SKM-1 (cell line): ENCODE data around the gene PIM1.
"Not testable (repeated sequence)": the region's sequence is repeated elsewhere in the genome, so short reads cannot be mapped to it uniquely, and the experiment has no call there.

ENCODE experiments used
- DNase-seq: peaks from one replicate; lab custom pipeline; 2025; ENCODE audit not compliant: unreplicated experiment; lab: John Stamatoyannopoulos, UW

Gene PIM1

DNA sequence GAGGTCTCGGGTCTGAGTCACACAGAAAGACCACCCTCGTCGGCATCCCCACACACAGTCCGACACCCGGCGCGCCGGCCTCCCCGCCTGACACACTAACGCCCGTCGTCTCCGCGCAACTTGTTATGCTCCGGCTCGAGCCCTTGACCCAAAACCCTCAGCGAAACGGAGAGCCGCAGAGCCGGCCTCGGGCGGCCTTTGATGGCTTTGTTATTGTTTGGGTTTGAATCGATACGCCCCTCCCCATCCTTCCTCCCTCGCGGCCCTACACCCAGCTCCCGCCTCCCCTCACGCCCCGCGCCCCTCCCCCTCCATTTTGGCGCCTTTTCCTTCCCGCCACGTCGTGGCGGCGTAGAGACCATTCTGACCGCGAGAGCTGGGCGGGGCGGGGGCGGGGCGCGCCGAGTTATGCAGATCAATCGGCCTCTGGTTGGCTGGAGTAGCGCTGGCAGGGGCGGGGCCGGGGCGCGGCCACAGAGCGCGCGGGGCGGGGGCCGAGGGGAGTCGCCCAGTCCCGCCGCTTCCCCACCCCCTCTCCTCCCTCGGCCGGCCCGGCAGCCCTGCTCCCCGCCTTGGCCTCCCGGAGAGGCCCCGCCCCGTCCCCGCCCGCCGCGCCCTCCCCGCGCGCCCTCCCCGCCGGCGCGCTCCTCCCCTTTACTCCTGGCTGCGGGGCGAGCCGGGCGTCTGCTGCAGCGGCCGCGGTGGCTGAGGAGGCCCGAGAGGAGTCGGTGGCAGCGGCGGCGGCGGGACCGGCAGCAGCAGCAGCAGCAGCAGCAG is at the start of gene PIM1:
Gene PIM1, plus strand, starts transcription at position 657 of the 777 bp plus-strand sequence. CDS start 424 bp downstream, outside the sequence.
- DNase-seq = peak; percentile 87

DNA sequence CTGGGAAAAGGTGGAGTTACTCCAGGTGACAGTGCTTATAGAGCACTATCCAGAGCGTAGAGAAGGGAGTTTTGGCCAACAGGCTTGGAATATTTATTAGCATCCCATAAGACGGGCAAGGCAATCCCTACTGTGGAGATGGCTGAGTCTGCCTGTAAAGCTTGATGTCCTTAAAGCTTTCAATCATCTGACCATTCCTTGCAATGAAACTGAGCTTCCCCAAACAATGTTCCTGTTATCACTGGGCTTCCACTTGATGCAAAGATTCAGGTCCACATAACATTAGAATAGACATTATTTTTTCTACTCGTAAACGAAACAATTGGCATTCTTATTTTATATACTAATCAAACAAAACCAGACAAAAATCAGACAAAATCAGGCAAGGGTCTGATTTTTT is 48.4 kb upstream of the PIM1 start:
- no peak for DNase-seq

DNA sequence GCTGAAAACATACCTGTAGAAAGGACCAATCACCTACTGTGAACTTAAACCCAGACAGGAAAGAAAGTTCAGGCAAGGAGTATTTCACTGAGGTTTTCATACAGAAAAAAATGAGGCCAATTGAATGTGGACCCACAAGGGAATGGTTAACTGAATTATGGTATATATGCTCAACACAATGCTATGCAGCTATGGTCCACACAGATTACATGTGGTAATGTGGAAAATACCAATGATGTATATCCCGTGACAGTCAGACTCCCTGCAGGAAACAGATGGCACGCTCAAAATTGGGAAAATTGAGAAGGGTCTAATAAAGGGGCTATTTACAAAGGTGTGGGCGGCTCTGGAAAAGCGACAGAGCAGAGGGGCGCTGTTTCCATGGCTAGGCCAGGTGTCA is 47.1 kb upstream of the PIM1 start:
- no peak for DNase-seq

DNA sequence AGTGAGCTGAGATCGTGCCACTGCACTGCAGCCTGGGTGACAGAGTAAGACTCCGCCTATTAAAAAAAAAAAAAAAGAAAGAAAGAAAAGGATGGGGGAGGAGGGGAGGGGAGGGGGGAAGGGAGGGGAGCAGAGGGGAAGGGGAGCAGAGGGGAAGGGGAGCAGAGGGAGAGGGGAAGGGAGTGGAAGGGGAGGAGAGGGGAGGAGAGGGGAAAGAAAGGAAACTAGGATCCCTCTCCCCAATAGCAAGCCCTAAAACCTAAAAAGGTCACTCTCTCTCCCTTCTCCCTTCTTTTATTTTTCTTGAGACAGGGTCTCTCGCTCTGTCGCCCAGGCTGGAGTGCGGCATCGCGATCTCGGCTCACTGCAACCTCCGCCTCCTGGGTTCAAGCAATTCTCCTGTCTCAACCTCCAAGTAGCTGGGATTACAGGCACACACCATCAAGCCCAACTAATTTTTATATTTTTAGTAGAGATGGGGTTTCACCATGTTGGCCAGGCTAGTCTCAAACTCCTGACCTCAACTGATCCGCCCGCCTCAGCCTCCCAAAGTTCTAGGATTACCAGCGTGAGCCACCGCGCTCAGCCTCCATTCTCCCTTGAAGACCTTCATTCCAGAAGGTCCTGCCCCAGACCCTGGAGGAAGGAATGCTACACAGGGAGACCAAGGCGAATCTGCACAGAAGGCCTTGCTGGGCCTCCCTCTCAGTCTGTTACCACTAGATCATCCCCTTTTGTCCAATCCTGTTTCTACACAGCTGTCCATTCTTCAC is 45.8 kb upstream of the PIM1 start:
- no peak for DNase-seq

DNA sequence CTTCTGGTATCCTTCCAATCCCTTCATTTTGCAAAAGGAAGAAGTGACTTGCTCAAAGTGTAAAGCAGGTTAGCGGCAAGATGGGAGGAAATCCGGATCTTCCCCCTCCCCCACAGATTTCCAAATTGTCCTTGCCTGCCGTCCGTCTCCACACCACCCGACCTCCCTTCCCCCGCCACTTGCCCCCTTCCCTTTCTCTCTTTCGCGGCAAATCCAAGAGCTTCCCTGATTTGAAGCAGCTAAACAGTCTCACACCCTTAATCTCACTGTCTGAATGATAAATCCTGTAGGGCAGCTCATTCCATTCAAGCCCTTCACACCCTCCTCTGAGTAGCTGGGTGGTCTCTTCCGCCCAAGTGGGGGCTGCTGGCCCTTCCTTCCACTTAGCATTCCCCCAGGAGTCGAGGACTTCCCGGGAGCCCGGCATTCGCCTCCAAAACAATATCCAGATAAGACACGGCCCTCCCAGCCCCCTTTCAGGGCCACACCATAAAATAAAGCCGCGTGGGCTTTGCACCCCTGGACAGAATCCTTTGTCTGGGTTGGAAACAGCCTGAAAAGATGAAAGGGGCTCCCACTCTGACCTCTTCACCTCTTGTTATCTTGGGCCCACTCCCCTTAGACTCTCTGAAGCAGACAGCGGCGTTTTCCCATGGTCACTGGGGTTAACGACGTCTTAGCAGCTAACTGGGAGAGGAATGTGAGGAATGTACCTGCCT is 44.0 kb upstream of the PIM1 start:
- DNase-seq = no peak

DNA sequence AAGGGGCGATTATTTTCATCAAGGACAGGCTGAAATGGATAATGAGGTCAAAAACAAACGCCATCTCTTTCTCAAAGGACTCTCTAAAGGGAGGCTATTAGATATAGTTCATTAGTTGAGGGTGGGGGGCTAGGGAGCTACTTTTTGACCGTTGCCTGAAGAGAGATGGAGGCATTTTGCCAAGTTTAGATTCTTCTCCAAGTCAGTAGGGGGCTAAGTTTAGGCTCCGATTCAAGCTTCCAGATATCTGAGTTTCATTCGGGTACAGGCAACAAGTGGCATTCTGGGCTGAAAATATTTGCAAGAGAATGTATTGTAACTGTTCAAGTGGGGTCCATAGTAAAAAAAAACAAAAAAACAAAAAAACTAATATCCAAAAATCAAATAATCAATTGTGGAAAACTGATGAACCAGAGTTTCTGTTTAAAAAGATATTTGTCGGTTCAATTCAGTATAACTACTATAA is 43.4 kb upstream of the PIM1 start:
- no peak for DNase-seq

DNA sequence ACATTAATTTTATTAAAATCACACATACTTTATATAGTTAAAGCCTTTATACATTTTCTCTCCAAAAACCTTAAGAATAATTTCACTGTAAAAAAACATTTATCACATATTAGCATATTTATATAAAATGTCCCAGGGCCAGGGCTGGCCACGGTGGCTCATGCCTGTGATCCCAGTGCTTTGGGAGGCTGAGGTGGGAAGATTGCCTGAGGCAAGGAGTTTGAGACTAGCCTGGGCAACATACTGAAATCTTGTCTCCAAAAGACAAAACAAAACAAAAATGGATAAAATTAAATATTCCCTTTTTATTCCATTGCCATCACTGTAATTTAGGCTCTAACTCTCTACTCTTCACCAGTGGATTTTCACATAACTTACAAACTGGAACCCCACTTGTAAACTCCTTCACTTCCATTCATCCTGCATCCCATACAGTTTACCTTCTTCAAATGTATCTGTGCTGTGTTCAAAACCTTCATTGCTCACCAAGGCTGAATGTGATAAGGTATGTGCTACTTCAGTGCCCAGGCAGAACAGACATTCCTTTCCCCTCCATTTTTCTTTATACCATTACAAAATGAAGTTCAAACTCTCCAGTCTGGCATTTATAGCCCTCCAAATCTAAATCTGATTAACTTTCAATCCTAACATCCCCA is 42.9 kb upstream of the PIM1 start:
- no peak for DNase-seq

DNA sequence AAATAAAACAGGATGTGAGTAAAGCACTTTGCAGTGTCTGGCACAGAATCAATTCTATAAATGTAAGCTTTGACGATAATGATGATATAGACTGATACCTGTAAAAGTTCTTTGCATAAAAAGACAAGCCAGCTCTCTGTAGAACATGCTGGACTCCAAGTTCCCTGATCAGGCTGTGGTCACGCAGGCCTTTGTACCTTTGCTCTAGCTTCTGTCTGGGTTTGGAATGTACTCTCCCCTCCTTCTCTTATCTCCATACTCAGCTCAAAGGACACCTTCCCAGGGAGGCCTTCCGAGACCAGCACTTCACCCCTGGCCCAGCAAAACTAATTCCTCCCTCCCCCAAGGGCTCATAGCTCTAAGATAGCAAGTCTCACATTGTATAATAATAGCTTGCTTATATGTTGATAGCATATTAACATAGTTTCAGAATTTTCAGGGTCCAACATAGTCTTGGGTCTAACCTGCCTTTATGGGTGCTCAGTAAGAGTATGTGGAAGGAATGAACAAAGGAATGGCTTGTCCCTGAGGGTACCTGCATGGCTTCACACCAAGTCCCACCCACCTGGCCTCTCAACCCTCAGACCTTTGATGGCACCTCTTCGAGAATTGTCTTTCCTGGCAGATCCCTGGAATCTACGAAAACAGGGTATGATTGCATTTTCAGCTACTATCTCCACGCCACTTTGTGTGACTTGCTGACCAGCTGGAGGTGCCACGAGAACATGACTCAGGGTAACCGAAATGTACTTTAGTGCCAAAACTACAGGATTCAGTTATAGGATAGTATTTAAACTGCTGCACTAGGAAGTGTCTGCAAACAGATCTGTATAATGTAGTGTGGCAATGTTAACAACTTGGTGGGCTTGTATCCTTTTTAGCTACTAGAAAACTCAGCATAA is 41.7 kb upstream of the PIM1 start:
- DNase-seq = no peak

DNA sequence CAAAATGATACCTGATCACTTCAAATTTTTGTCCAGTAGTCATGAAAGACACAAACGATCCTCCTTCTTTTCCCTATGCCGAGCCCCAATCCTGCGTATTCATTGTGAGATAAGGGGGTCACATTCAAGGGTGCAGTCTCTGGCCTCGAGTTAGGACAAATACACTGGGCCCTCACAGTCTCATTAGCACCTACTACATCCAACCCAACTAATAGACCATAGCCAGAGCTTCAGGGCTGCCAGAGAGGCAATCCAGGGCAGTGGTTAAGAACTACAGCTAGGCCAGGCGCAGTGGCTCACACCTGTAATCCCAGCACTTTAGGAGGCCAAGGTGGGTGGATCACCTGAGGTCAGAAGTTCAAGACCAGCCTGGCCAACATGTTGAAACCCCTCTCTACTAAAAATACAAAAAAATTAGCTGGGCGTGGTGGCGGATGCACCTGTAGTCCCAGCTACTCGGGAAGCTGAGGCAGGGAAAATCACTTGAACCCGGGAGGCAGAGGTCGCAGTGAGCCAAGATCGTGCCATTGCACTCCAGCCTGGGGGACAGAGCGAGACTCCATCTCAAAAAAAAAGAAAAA is 41.0 kb upstream of the PIM1 start:
- DNase-seq = not testable (repeated sequence)

DNA sequence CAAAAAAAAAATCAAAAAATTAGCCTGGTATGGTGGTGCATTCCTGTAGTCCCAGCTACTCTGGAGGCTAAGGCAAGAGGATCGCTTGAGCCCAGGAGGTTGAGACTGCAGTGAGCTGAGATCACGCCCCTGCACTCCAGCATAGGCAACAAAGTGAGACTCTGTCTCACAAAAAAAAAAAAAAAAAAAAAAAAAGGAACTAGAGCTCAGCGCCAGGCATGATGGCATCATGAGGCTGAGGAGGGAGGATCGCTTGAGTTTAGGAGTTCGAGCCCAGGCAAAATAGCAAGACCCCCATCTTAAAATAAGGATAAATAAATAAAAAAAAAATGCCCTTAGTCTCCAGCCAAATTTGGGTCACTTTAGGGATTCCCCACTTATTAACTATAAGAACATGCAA is 40.4 kb upstream of the PIM1 start:
- no peak for DNase-seq

DNA sequence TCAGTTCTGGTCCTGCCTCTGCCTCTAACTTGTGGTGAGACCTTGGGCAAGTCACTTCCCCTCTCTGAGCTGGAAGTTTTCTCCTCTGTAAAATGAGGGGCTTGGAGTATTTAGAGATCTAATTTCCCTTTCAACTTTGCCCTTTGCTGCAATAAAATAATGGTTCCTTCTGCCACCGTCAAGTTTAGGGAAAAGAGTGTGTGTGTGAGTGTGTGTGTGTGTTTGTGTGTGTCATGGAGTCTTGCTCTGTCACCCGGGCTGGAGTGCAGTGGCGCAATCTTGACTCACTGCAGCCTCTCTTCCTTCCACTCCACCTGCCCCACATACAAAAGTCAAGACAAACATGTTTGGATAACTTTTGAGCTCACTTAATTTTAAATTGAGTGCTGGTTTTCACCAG is 39.2 kb upstream of the PIM1 start:
- peak; percentile 39 for DNase-seq

DNA sequence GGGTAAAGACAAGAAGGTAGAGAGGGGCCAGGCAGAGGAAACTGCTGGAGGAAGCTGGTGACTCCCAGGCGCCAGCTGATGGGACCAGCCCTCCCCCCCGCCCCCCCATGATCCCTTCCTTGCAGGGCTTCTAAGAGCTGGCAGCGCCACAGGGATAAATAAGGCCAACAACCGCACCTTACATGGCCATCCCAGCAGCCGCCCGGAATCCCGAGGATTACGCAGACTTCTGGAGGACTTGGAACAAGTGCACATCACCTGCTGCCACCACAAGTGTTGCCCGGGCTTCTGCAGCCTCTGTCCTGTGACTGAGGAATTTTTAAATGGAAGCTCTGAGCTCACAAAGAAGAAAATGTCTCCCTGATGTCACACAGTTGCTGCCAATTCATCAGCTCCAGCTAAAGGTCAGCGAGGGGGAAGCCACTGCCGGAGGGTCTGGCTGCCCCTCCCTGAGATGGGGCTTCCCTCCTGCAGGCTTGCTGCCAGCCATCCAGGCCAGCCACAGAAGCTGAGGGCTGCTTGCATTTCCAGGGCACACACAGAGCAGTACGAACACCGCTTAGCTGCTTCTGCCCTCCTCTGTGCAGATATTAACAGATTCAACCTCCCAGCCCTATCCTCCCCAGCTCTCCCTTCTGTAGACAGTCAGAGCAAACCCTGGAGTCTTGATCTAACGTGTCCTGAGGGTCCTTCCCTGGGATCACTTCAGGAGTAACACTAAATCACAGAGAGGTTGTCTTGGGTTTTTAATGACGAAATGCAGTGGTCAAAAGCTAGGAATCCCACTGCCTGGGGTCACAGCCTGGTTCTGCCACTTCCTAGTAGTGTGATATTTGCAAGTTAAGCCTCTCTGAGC is 38.6 kb upstream of the PIM1 start:
- no peak for DNase-seq

DNA sequence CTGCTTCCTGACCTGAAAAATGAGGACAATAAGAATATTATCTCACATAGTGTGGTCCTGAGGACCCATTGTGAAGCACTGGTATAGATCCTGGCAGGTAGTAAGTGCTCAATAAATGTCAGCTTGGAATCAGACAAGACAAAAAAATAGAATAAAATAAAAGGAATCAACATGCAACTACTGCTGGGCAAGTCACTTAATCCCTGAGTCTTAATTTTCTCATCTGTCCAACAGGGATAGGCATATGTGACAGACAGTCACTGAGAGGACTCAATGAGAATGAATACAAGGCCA is 38.0 kb upstream of the PIM1 start:
- DNase-seq = no peak

DNA sequence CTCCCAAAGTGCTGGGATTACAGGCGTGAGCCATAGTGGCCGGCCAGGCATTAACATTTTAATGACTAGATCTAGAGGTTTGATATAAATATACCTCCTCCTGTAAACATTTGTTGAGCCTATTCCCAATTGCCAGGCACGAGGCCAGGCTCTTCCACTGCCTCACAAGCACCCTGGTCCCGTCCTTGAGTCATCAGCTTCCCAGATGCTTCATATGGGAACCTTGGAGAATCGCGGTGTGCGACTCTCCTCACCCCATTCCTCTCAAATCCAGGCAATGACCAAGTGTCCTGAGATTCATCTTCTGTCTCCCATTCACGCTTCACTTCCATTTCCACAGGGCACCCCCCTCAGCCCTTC is 35.9 kb upstream of the PIM1 start:
- no peak for DNase-seq

DNA sequence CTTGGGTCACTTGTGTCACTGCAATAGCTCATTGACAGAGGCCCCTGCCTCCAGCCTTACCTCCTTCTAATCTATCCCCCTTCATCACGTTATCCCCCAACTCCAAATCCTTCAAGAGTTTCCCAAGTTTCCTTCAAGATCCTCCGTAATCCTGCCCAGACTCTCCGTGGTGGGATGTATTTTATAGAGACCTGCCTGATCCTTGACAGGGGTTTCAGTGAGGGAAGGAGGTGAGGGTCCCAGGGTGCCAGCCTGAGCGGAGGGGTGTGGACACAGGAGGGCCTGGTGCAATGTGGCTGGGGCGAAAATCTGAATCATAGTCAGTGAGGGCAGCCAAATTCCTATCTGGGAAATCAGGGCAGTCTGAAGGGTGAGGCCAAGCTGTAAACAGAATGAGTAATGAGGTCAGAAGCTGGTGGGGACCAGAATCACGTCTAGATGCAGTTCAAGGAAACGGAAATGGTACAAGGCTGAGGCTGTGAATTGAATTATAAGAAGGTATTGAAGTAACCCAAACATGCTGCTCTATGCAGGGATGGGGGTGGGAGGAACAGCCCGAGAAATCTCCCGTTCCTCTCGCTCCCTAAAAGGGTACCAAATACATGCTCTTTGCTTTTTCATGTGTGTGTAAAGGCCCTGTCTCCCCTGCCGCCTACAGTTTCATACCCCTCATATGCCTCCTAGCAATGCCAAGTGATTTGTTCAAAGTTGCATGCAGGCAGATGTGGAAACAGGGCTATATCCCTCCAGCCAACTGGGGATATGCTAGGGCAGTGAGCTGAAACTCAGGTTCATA is 35.4 kb upstream of the PIM1 start:
- DNase-seq = no peak

DNA sequence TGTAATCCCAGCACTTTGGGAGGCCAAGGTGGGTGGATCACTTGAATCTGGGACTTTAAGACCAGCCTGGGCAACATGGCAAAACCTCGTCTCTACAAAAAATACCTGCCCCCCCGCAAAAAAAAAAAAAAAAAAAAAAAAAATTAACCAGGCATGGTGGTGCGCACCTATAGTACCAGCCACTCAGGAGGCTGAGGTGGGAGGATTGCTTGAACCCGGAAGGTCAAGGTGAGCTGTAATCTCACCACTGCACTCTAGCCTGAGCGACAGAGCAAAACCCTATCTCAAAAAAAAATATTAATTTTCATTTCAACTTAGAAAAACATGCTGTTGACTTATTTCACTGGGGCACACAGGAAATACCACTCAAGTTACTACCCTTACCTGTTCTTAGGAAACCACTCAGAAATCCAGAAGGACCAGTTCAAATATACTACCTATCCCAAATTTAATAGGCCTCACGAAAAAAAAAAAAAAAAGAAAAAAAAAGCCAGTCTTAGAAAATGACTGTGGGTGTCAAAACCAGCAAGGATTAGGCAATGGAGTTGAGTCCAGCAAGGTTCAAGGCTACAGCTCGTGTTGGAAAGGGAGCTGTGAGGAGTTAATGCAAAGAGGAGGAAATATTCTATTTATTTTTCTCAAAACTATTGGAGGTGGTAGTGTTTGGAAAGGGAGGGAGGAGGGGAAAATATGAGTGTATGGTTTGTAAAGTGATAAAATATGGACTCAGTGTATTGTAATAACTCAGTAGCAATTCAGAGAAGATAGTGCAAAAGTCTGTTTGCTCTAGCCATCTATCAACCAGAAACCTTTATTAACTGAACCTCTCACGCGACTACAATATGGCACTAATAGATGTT is 33.9 kb upstream of the PIM1 start:
- DNase-seq = no peak

DNA sequence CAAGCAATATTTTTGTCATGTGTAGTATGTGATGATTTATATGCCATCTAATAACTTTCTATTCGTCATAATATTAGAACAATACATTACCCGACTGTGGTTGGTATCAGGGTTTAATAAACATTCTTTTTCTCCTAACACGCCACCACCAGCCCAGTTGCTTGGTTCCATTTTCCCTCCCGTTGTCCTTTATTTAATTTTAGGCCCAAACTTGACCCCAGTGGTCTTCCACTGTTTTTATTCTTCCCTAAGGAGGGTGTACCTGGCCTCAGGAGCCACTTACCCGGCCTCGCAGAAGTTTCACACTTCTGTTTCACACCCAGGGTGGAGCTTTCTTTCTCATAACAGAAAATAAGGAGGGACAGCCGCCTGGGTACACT is 33.1 kb upstream of the PIM1 start:
- DNase-seq = no peak
